Vagina (tissue), 2 donors: ENCODE measurements around the gene ADGRF1. TPM values are rescaled to one million over a fixed set of nuclear protein-coding genes. Genes with fewer than 3 reads are reported as not detected.

Experiments used
- DNase-seq, 2 donors: peaks; one replicate each; pipeline ENCODE4 v3.0.0-alpha.2; 2017; ENCODE audit errors: extremely low spot score in 2 of 2
- H3K27ac ChIP-seq: fragments of 200-600 bp; sonication (generic); one replicate; pipeline ENCODE4 v1.5.1; 2019
- H3K27me3 ChIP-seq: fragments of 200-600 bp; sonication (generic); one replicate; pipeline ENCODE4 v1.5.1; 2019
- H3K36me3 ChIP-seq, 2 donors: fragments of 200-600 bp; sonication (generic); one replicate each; pipeline ENCODE4 v1.5.1; 2017 to 2019
- H3K4me1 ChIP-seq: fragments of 200-600 bp; sonication (generic); one replicate; pipeline ENCODE4 v1.5.1; 2019
- H3K4me3 ChIP-seq, 2 donors: fragments of 200-600 bp; sonication (generic); 1 replicate in 1 of 2; 2 replicates in 1 of 2; pipeline ENCODE4 v1.5.1; 2016 to 2019
- H3K9me3 ChIP-seq: fragments of 200-600 bp; sonication (generic); one replicate; pipeline ENCODE4 v1.5.1; 2019
- CTCF ChIP-seq, 3 experiments: fragments of 450-650 bp in 2 of 3; fragments of 200-600 bp in 1 of 3; sonication (generic) in 1 of 3; IDR thresholded peaks; one replicate each; pipeline ENCODE4 v1.5.1; 2017 to 2019; ENCODE audit warnings: antibody characterized with exemption in 3 of 3, mild to moderate bottlenecking in 2 of 3, moderate library complexity in 2 of 3
- POLR2A ChIP-seq, 2 donors: fragments of 450-650 bp; IDR thresholded peaks; one replicate each; pipeline ENCODE4 v1.6.1; 2017; ENCODE audit warnings: antibody characterized with exemption in 2 of 2, mild to moderate bottlenecking in 2 of 2, moderate library complexity in 2 of 2
- POLR2AphosphoS5 ChIP-seq, 2 donors: sonication (generic); formaldehyde crosslinking; IDR thresholded peaks; one replicate each; pipeline ENCODE4 v1.9.0; 2017; ENCODE audit warnings: antibody characterized with exemption in 2 of 2, mild to moderate bottlenecking in 2 of 2, low read depth in 1 of 2; ENCODE audit not compliant: insufficient read depth in 1 of 2
- intact Hi-C: fragments of 100-400 bp; cut with DNase I; formaldehyde crosslinking; loops from one replicate; pipeline ENCODE4 v1.15.1; 2023
- total RNA-seq: library from RNA; depleted of rRNA; stranded (reverse); fragments of >200 nt; gene quantifications from one replicate; pipeline ENCODE4 v1.2.3, GENCODE V29; 2016

Gene ADGRF1
- total RNA-seq, 1 donor from 2014 or later: 8.3 TPM

GRCh38 chr6:46969206-46969605 lies 72.9 kb downstream of the ADGRF1 start:
- H3K4me1 ChIP-seq: no peaks in the 10 kb centered on the region
- DNase-seq: no peak
- H3K36me3 ChIP-seq: no peaks in the 10 kb centered on the region
- H3K9me3 ChIP-seq: no peaks in the 10 kb centered on the region
- no peak overlapping the region for H3K27ac ChIP-seq
- no peaks in the 10 kb centered on the region for H3K27me3 ChIP-seq
- intact Hi-C loops: no loop called here
- no peak overlapping the region for H3K4me3 ChIP-seq
- TF ChIP-seq POLR2AphosphoS5 (IDR thresholded peaks at IDR 0.05; ENCODE audit: insufficient read depth in 1 of 2, low read depth in 1 of 2) (no peak), CTCF (IDR thresholded peaks at IDR 0.05) (no peak), POLR2A (IDR thresholded peaks at IDR 0.05) (no peak)

- intact Hi-C loops: no loop called here
- Histone ChIP-seq H3K4me1 (no peaks in the 10 kb centered on the region), H3K4me3 (no peak overlapping the region), H3K27me3 (no peaks in the 10 kb centered on the region), H3K27ac (no peak overlapping the region), H3K36me3 (no peaks in the 10 kb centered on the region), H3K9me3 (no peaks in the 10 kb centered on the region)
- TF ChIP-seq CTCF (IDR thresholded peaks at IDR 0.05) (no peak), POLR2AphosphoS5 (IDR thresholded peaks at IDR 0.05; ENCODE audit: insufficient read depth in 1 of 2, low read depth in 1 of 2) (no peak), POLR2A (IDR thresholded peaks at IDR 0.05) (no peak)
- DNase-seq: no peak
These were observed 74.2 kb downstream of the ADGRF1 start for GRCh38 chr6:46967826-46968349.

- no peak overlapping the region for H3K4me3 ChIP-seq
- H3K27me3 ChIP-seq: no peaks in the 10 kb centered on the region
- no peaks in the 10 kb centered on the region for H3K36me3 ChIP-seq
- no peak for DNase-seq
- no peaks in the 10 kb centered on the region for H3K4me1 ChIP-seq
- intact Hi-C loops: no loop called here
- H3K27ac ChIP-seq: no peak overlapping the region
- no peaks in the 10 kb centered on the region for H3K9me3 ChIP-seq
- TF ChIP-seq POLR2A (IDR thresholded peaks at IDR 0.05) (no peak), POLR2AphosphoS5 (IDR thresholded peaks at IDR 0.05; ENCODE audit: insufficient read depth in 1 of 2, low read depth in 1 of 2) (no peak), CTCF (IDR thresholded peaks at IDR 0.05) (no peak)
These were observed 77.2 kb downstream of the ADGRF1 start for GRCh38 chr6:46964716-46965519.

GRCh38 chr6:46963626-46964025 lies 78.5 kb downstream of the ADGRF1 start:
- no peak for TF ChIP-seq POLR2A (IDR thresholded peaks at IDR 0.05)
- no peak for TF ChIP-seq POLR2AphosphoS5 (IDR thresholded peaks at IDR 0.05; ENCODE audit: insufficient read depth in 1 of 2, low read depth in 1 of 2)
- TF ChIP-seq CTCF (IDR thresholded peaks at IDR 0.05): no peak
- H3K27ac ChIP-seq: no peak overlapping the region
- intact Hi-C loops: no loop called here
- no peaks in the 10 kb centered on the region for H3K4me1 ChIP-seq
- no peaks in the 10 kb centered on the region for H3K36me3 ChIP-seq
- no peak for DNase-seq
- H3K9me3 ChIP-seq: no peaks in the 10 kb centered on the region
- H3K4me3 ChIP-seq: no peak overlapping the region
- no peaks in the 10 kb centered on the region for H3K27me3 ChIP-seq

- Histone ChIP-seq H3K4me3 (no peak overlapping the region), H3K4me1 (no peaks in the 10 kb centered on the region), H3K9me3 (no peaks in the 10 kb centered on the region), H3K27me3 (no peaks in the 10 kb centered on the region), H3K27ac (no peak overlapping the region), H3K36me3 (no peaks in the 10 kb centered on the region)
- intact Hi-C loops: no loop called here
- TF ChIP-seq POLR2AphosphoS5 (IDR thresholded peaks at IDR 0.05; ENCODE audit: insufficient read depth in 1 of 2, low read depth in 1 of 2) (no peak), CTCF (IDR thresholded peaks at IDR 0.05) (no peak), POLR2A (IDR thresholded peaks at IDR 0.05) (no peak)
- no peak for DNase-seq
These were observed 79.1 kb downstream of the ADGRF1 start for GRCh38 chr6:46963039-46963438.
